ENCODE results near the gene YIF1B.

GRCh38 chr19:38276942-38277517 is 38.7 kb downstream of the YIF1B start:
- TF ChIP-seq CTCF (IDR thresholded peaks at IDR 0.05), result no peak
- TF ChIP-seq POLR2AphosphoS5 (IDR thresholded peaks at IDR 0.05), result no peak
